GM12878 (cell line): ENCODE measurements around the gene DNAJC27. TPM values are rescaled to one million over a fixed set of nuclear protein-coding genes. Genes with fewer than 3 reads are reported as not detected.

ENCODE experiments used
- BACH1 ChIP-seq: fragments of 450-650 bp; IDR thresholded peaks from 2 replicates; pipeline ENCODE4 v1.6.1; 2017; ENCODE audit warnings: mild to moderate bottlenecking, borderline replicate concordance
- CBX5 ChIP-seq: sonication (generic); IDR thresholded peaks from 2 replicates; pipeline ENCODE4 v1.6.1; 2016; ENCODE audit warnings: low read depth, moderate library complexity, mild to moderate bottlenecking, inconsistent platforms
- CREM ChIP-seq: IDR thresholded peaks from 2 replicates; pipeline ENCODE4 v1.6.1; 2014; ENCODE audit warnings: antibody characterized with exemption, low read depth
- EP300 ChIP-seq, 2 experiments: fragments of 150-350 bp in 1 of 2; IDR thresholded peaks; 2 replicates each; pipeline ENCODE4 v1.6.1; 2011 to 2012; ENCODE audit warnings: low read depth in 2 of 2, low read length in 2 of 2, borderline replicate concordance in 1 of 2, improper control_type of control experiment in 1 of 2, inconsistent platforms in 1 of 2; ENCODE audit not compliant: control insufficient read depth in 1 of 2
- HCFC1 ChIP-seq: fragments of 150-350 bp; IDR thresholded peaks from 2 replicates; pipeline ENCODE4 v1.6.1; 2014; ENCODE audit warnings: low read length
- HDAC6 ChIP-seq: fragments of 200-600 bp; sonication (generic); IDR thresholded peaks from one replicate; pipeline ENCODE4 v1.8.0; 2017; ENCODE audit warnings: antibody characterized with exemption; ENCODE audit not compliant: unreplicated experiment
- IKZF1 ChIP-seq: fragments of 450-650 bp; conservative IDR thresholded peaks from 2 replicates; pipeline ENCODE4 v1.6.1; 2017; ENCODE audit warnings: antibody characterized with exemption, mild to moderate bottlenecking
- IKZF2 ChIP-seq, 2 experiments: fragments of 450-650 bp; IDR thresholded peaks; 2 replicates each; pipeline ENCODE4 v1.6.1; 2017; ENCODE audit warnings: mild to moderate bottlenecking in 2 of 2, moderate library complexity in 2 of 2
- KLF5 ChIP-seq: fragments of 450-650 bp; IDR thresholded peaks from 2 replicates; pipeline ENCODE4 v1.6.1; 2014; ENCODE audit warnings: mild to moderate bottlenecking; ENCODE audit not compliant: partially characterized antibody
- MAX ChIP-seq: IDR thresholded peaks from 2 replicates; pipeline ENCODE4 v1.6.1; 2012; ENCODE audit warnings: low read depth, low read length, improper control_type of control experiment
- MEF2A ChIP-seq: IDR thresholded peaks from 2 replicates; pipeline ENCODE4 v1.6.1; 2011; ENCODE audit warnings: low read depth, mild to moderate bottlenecking, low read length, moderate library complexity; ENCODE audit not compliant: insufficient read depth
- MEF2B ChIP-seq: fragments of 450-650 bp; IDR thresholded peaks from 2 replicates; pipeline ENCODE4 v1.6.1; 2018; ENCODE audit warnings: mild to moderate bottlenecking, moderate library complexity; ENCODE audit not compliant: partially characterized antibody, poor library complexity, severe bottlenecking
- MXI1 ChIP-seq: fragments of 150-350 bp; IDR thresholded peaks from 2 replicates; pipeline ENCODE4 v1.6.1; 2011; ENCODE audit warnings: low read depth, mild to moderate bottlenecking, inconsistent platforms, low read length, improper control_type of control experiment
- POLR2AphosphoS2 ChIP-seq: IDR thresholded peaks from 2 replicates; pipeline ENCODE4 v1.6.1; 2011; ENCODE audit warnings: low read depth, mild to moderate bottlenecking, low read length, improper control_type of control experiment, moderate library complexity
- RAD21 ChIP-seq: IDR thresholded peaks from 2 replicates; pipeline ENCODE4 v1.6.1; 2011; ENCODE audit warnings: mild to moderate bottlenecking, low read depth, low read length, moderate library complexity; ENCODE audit not compliant: insufficient read depth
- RELA ChIP-seq: fragments of 450-650 bp; IDR thresholded peaks from 2 replicates; pipeline ENCODE4 v1.8.0; 2014; ENCODE audit warnings: borderline replicate concordance; ENCODE audit not compliant: partially characterized antibody
- RUNX3 ChIP-seq: IDR thresholded peaks from 2 replicates; pipeline ENCODE4 v1.6.1; 2012; ENCODE audit warnings: low read length, inconsistent platforms
- SMC3 ChIP-seq: IDR thresholded peaks from 2 replicates; pipeline ENCODE4 v1.6.1; 2011; ENCODE audit warnings: low read length, improper control_type of control experiment, borderline replicate concordance
- SRF ChIP-seq, 2 experiments: IDR thresholded peaks; 2 replicates each; pipeline ENCODE4 v1.6.1; 2011; ENCODE audit warnings: low read depth in 2 of 2, low read length in 2 of 2, mild to moderate bottlenecking in 1 of 2, moderate library complexity in 1 of 2
- SUZ12 ChIP-seq: fragments of 200-600 bp; sonication (generic); IDR thresholded peaks from one replicate; pipeline ENCODE4 v1.6.1; 2018; ENCODE audit warnings: antibody characterized with exemption, mild to moderate bottlenecking; ENCODE audit not compliant: unreplicated experiment
- ZBTB4 ChIP-seq: fragments of 450-650 bp; formaldehyde crosslinking; IDR thresholded peaks from 2 replicates; pipeline ENCODE4 v1.4.0; 2022; ENCODE audit warnings: mild to moderate bottlenecking, moderate library complexity
- ZNF217 ChIP-seq: fragments of 450-650 bp; IDR thresholded peaks from 2 replicates; pipeline ENCODE4 v1.6.1; 2017; ENCODE audit warnings: antibody characterized with exemption, mild to moderate bottlenecking
- polyA plus RNA-seq, 11 experiments: library from polyadenylated mRNA; depleted of rRNA in 4 of 11; unstranded in 6 of 11; stranded (reverse) in 5 of 11; fragments of >200 nt; fragmentation: Nextera tagmentation in 4 of 11; fragmentation: Illumina TruSeq in 1 of 11; extraction: Ambion mirVana in 4 of 11; extraction: Trizol in 1 of 11; gene quantifications; 1 replicate in 1 of 11; 2 replicates in 10 of 11; pipeline versions ENCODE4 v1.2.1 to v1.2.3, GENCODE V29; 2011 to 2016; ENCODE audit warnings: inconsistent platforms in 2 of 11, missing spikeins in 2 of 11, low read depth in 1 of 11
- total RNA-seq, 4 experiments: library from RNA; depleted of rRNA in 3 of 4; stranded (reverse); fragments of >200 nt in 3 of 4; fragmentation: Illumina TruSeq in 1 of 4; extraction: Trizol in 1 of 4; gene quantifications; 2 replicates each; pipeline versions ENCODE4 v1.2.1 to v1.2.3, GENCODE V29; 2013 to 2021
- TF ChIP-seq, protein P1 (sequence below): fragments of 450-650 bp; IDR thresholded peaks from 2 replicates; pipeline ENCODE4 v1.6.1; 2017; ENCODE audit warnings: low read depth, mild to moderate bottlenecking, moderate library complexity
- TF ChIP-seq, protein P2 (sequence below): fragments of 450-650 bp; IDR thresholded peaks from 2 replicates; pipeline ENCODE4 v1.6.1; 2017; ENCODE audit warnings: mild to moderate bottlenecking, low read depth, inconsistent platforms; ENCODE audit not compliant: poor library complexity, severe bottlenecking

Gene DNAJC27
- total and polyA plus RNA-seq, 10 of the 15 experiments (the other 5 are each of a cell fraction or from before 2014, with no cell fraction given) = 0.95 to 9.6 (median 3.7) TPM

- TF ChIP-seq CREM (no peak), RELA (no peak), MEF2A (no peak), SUZ12 (no peak), HCFC1 (no peak), CBX5 (no peak), EP300 (IDR thresholded peaks at IDR 0.05; ENCODE audit: borderline replicate concordance in 1 of 2, control insufficient read depth in 1 of 2, low read depth in 2 of 2, low read length in 2 of 2) (no peak), IKZF2 (IDR thresholded peaks at IDR 0.05) (no peak), POLR2AphosphoS2 (no peak), BACH1 (0 out of 2 replicates have a peak, but pooled peaks have one; percentile 15), KLF5 (no peak), MXI1 (peak; percentile 42; the same call in 1 of the 2 replicates), ZNF217 (no peak), MAX (peak; percentile 57; the same call in 1 of the 2 replicates), SRF (IDR thresholded peaks at IDR 0.05; ENCODE audit: low read depth in 2 of 2, low read length in 2 of 2) (no peak), IKZF1 (0 out of 2 replicates have a peak, but pooled peaks have one; percentile 9), RAD21 (no peak), RUNX3 (no peak), SMC3 (no peak), ZBTB4 (no peak), MEF2B (no peak), HDAC6 (no peak)
- TF ChIP-seq, protein P1, sequence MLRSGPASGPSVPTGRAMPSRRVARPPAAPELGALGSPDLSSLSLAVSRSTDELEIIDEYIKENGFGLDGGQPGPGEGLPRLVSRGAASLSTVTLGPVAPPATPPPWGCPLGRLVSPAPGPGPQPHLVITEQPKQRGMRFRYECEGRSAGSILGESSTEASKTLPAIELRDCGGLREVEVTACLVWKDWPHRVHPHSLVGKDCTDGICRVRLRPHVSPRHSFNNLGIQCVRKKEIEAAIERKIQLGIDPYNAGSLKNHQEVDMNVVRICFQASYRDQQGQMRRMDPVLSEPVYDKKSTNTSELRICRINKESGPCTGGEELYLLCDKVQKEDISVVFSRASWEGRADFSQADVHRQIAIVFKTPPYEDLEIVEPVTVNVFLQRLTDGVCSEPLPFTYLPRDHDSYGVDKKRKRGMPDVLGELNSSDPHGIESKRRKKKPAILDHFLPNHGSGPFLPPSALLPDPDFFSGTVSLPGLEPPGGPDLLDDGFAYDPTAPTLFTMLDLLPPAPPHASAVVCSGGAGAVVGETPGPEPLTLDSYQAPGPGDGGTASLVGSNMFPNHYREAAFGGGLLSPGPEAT = no peak
- TF ChIP-seq, protein P2, sequence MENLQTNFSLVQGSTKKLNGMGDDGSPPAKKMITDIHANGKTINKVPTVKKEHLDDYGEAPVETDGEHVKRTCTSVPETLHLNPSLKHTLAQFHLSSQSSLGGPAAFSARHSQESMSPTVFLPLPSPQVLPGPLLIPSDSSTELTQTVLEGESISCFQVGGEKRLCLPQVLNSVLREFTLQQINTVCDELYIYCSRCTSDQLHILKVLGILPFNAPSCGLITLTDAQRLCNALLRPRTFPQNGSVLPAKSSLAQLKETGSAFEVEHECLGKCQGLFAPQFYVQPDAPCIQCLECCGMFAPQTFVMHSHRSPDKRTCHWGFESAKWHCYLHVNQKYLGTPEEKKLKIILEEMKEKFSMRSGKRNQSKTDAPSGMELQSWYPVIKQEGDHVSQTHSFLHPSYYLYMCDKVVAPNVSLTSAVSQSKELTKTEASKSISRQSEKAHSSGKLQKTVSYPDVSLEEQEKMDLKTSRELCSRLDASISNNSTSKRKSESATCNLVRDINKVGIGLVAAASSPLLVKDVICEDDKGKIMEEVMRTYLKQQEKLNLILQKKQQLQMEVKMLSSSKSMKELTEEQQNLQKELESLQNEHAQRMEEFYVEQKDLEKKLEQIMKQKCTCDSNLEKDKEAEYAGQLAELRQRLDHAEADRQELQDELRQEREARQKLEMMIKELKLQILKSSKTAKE = no peak
These were observed 51.5 kb downstream of the DNAJC27 start, which contains the start of gene ADCY3 (continued) for GRCh38 chr2:24920098-24920808.
